Measurements from ENCODE around the gene CDH16. TPM values are rescaled to one million over a fixed set of nuclear protein-coding genes. Genes with fewer than 3 reads are reported as not detected.
"Not testable (repeated sequence)": the region's sequence is repeated elsewhere in the genome, so short reads cannot be mapped to it uniquely, and the experiment has no call there.

Gene CDH16
- total RNA-seq, 1 donor from 2014 or later, result not detected

- peak; percentile 26 for DNase-seq
- H3K27ac ChIP-seq (replicated peaks), result no peak overlapping the region
- intact Hi-C loops (cut with micrococcal nuclease), result no loop called here
Observed at GRCh38 chr16:66959704-66960161, 41.0 kb upstream of the CDH16 start.

GRCh38 chr16:66958857-66959703 lies 40.4 kb upstream of the CDH16 start:
- Histone ChIP-seq H3K4me1 (peaks cover 4% of the 10 kb centered on the region), H3K27me3 (ENCODE audit: low read depth) (no peaks in the 10 kb centered on the region), H3K27ac (replicated peaks) (no peak overlapping the region), H3K4me3 (no peak overlapping the region), H3K9me3 (replicated peaks) (no peaks in the 10 kb centered on the region), H3K36me3 (no peaks in the 10 kb centered on the region)
- intact Hi-C loops (cut with micrococcal nuclease), result no loop called here
- no peak for TF ChIP-seq CTCF (IDR thresholded peaks at IDR 0.05; ENCODE audit: borderline replicate concordance)
- no peak for DNase-seq

More at GRCh38 chr16:66959704-66960161, 41.0 kb upstream of the CDH16 start:
- no peaks in the 10 kb centered on the region for H3K36me3 ChIP-seq
- peaks cover 4% of the 10 kb centered on the region for H3K4me1 ChIP-seq
- no peak for TF ChIP-seq CTCF (IDR thresholded peaks at IDR 0.05; ENCODE audit: borderline replicate concordance)
- peaks cover 1% of the 10 kb centered on the region for H3K27me3 ChIP-seq (ENCODE audit: low read depth)
- H3K9me3 ChIP-seq (replicated peaks), result no peaks in the 10 kb centered on the region
- no peak overlapping the region for H3K4me3 ChIP-seq

DNA sequence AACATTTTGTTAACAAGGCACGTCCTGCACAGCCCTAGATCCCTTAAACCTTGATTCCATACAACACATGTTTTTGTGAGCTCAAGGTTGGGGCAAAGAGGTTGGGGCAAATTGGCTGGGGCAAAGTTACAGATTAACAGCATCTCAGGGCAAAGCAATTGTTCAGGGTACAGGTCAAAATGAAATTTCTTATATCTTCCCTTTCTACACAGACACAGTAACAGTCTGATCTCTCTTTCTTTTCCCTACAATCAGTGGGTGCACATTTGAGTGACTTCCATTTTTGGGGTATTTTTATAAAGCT lies 37.4 kb upstream of the CDH16 start:
- intact Hi-C loops (cut with micrococcal nuclease); H3K9me3 ChIP-seq (replicated peaks); H3K4me1 ChIP-seq; H3K36me3 ChIP-seq; DNase-seq; H3K27ac ChIP-seq (replicated peaks); H3K4me3 ChIP-seq: not testable (repeated sequence)
- peaks cover 26% of the 10 kb centered on the region for H3K27me3 ChIP-seq (ENCODE audit: low read depth)

DNA sequence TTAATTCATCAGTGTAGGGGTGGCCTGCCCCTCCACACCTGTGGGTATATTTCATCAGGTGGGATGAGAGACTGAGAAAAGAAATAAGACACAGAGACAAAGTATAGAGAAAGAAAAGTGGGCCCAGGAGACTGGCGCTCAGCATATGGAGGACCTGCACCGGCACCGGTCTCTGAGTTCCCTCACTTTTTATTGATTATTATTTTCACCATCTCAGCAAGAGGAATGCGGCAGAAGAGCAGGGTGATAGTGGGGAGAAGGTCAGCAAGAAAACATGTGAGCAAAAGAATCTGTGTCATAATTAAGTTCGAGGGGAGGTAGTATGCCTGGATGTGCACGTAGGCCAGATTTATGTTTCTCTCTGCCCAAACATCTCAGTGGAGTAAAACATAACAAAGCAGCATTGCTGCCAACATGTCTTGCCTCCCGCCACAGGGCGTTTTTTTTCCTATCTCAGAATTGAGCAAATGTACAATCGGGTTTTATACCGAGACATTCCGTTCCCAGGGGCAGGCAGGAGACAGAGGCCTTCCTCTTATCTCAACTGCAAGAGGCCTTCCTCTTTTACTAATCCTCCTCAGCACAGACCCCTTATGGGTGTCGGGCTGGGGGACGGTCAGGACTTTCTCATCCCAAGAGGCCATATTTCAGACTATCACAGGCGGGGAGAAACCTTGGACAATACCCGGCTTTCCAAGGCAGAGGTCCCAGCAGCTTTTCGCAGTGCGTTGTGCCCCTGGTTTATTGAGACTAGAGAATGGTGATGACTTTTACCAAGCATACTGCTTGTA lies 36.9 kb upstream of the CDH16 start:
- intact Hi-C loops (cut with micrococcal nuclease); H3K36me3 ChIP-seq; H3K27ac ChIP-seq (replicated peaks); DNase-seq; H3K4me3 ChIP-seq; H3K4me1 ChIP-seq; H3K9me3 ChIP-seq (replicated peaks): not testable (repeated sequence)
- H3K27me3 ChIP-seq (ENCODE audit: low read depth), result peaks cover 29% of the 10 kb centered on the region

DNA sequence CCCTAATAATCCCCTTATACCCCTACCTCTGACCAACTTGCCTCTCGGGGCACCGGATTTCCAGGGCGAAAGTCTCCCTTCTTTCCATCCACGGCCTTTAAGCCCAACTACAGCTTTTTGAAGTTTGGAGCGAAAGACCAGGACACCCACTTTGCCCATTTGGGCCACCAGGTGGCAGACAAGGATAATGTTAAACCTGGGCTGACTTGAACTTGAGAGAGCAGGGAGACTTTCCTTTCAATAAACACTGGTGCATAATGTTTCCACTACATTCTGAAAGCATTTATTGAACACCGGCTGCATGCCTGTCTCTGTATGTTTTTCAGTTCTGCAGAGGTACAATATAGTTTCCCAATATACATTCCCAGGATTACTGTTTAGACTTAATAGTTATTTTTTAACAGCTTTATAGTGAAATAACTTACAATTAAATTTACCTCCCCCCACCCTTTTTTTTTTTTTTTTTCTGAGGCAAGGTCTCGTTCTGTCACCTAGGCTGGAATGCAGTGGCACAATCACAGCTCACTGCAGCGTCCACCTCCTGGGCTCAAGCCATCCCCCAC lies 35.5 kb upstream of the CDH16 start:
- H3K9me3 ChIP-seq (replicated peaks), result peaks cover 7% of the 10 kb centered on the region
- no peaks in the 10 kb centered on the region for H3K36me3 ChIP-seq
- peak; percentile 68 for DNase-seq
- intact Hi-C loops (cut with micrococcal nuclease), result no loop called here
- H3K27me3 ChIP-seq (ENCODE audit: low read depth), result peaks cover 34% of the 10 kb centered on the region
- H3K4me1 ChIP-seq, result peaks cover 5% of the 10 kb centered on the region
- no peak overlapping the region for H3K27ac ChIP-seq (replicated peaks)
- H3K4me3 ChIP-seq, result no peak overlapping the region
- TF ChIP-seq CTCF (IDR thresholded peaks at IDR 0.05; ENCODE audit: borderline replicate concordance), result peak; percentile 84

DNA sequence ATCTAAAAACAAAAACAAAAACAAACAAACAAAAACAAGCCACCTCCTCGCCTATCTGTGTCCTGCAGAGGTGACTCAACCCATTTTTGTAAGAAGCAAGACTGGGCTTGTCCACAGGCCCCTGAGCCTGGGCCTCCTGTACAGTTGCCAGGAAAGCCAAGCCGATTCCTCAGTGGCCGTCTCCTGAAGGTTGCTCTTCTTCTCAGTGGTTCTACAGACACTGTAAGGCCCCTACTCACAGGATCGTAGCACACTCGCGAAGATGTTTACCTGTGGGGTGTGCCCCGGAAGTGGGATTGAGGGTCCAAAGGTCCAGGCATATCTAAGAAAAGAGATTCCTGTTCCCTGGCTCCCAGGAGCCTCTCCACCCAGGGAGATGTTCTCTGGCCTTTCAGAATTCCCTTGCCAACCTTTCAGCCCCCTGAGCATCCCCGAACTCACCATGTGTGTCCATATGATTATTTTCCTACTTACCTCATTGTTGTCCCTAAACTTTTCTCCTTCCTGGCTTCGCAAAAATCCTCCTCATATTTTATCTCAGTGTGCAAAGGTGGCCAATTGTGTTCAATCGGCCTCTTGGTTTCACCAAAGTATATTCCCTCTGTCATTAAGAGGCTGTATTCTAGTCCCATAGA lies 34.9 kb upstream of the CDH16 start:
- peaks cover 11% of the 10 kb centered on the region for H3K4me1 ChIP-seq

More for the DNA sequence above, 34.9 kb upstream of the CDH16 start:
- no peaks in the 10 kb centered on the region for H3K36me3 ChIP-seq
- DNase-seq, result no peak
- H3K9me3 ChIP-seq (replicated peaks), result peaks cover 7% of the 10 kb centered on the region
- no peak for TF ChIP-seq CTCF (IDR thresholded peaks at IDR 0.05; ENCODE audit: borderline replicate concordance)
- H3K27ac ChIP-seq (replicated peaks), result no peak overlapping the region
- H3K27me3 ChIP-seq (ENCODE audit: low read depth), result peaks cover 34% of the 10 kb centered on the region
- H3K4me3 ChIP-seq, result no peak overlapping the region
- intact Hi-C loops (cut with micrococcal nuclease), result no loop called here
